Sigmoid colon (tissue), 7 donors: Measurements from ENCODE around the gene GAGE2A. TPM values are rescaled to one million over a fixed set of nuclear protein-coding genes. Genes with fewer than 3 reads are reported as not detected.
A peak's percentile ranks its signal among the peaks of the same experiment; 100 is the strongest.
"Not testable (repeated sequence)": the region's sequence is repeated elsewhere in the genome, so short reads cannot be mapped to it uniquely, and the experiment has no call there.

Experiments
- DNase-seq: peaks from one replicate; pipeline ENCODE4 v3.0.0-alpha.2; 2019
- H3K27ac ChIP-seq, 4 donors: fragments of 200-600 bp; sonication (generic); one replicate each; pipeline ENCODE4 v1.5.1; 2016 to 2019; ENCODE audit warnings: mild to moderate bottlenecking in 1 of 4
- H3K27me3 ChIP-seq, 3 donors: fragments of 200-600 bp; sonication (generic); one replicate each; pipeline ENCODE4 v1.5.1; 2019; ENCODE audit warnings: mild to moderate bottlenecking in 1 of 3
- H3K36me3 ChIP-seq, 4 donors: fragments of 200-600 bp; sonication (generic); one replicate each; pipeline ENCODE4 v1.5.1; 2016 to 2019
- H3K4me1 ChIP-seq, 4 donors: fragments of 200-600 bp; sonication (generic); one replicate each; pipeline ENCODE4 v1.5.1; 2017 to 2019
- H3K4me3 ChIP-seq, 4 donors: fragments of 200-600 bp; sonication (generic); one replicate each; pipeline ENCODE4 v1.5.1; 2017 to 2019; ENCODE audit warnings: mild to moderate bottlenecking in 2 of 4, moderate library complexity in 1 of 4
- H3K9me3 ChIP-seq, 4 donors: fragments of 200-600 bp in 3 of 4; sonication (generic) in 3 of 4; one replicate each; pipeline versions ENCODE4 v1.5.1 to v1.6.1; 2013 to 2019
- WGBS, 2 donors: extraction: QIAGEN DNeasy Blood & Tissue Kit; methylation state at CpG; one replicate each; pipeline ENCODE4 v1.1.7; 2013; 5-methylcytosine and 5-hydroxymethylcytosine counted together
- intact Hi-C: fragments of 100-400 bp; cut with DNase I; formaldehyde crosslinking; loops from one replicate; pipeline ENCODE4 v1.15.1; 2023
- polyA plus RNA-seq, 3 donors: library from polyadenylated mRNA; stranded (reverse); fragments of 200-250 nt; gene quantifications; one replicate each; pipeline ENCODE4 v1.2.3, GENCODE V29; 2013
- total RNA-seq, 4 donors: library from RNA; depleted of rRNA; stranded (reverse); fragments of >200 nt; gene quantifications; one replicate each; pipeline ENCODE4 v1.1.0, GENCODE V29; 2016
- donor health status: healthy with polysubstance abuse.
- donor health status: Bipolar disorder and iron deficiency.
- donor health status: healthy.

Gene GAGE2A
- not detected for total RNA-seq
- not detected for polyA plus RNA-seq

GRCh38 chrX:49589196-49589595, at the start of gene GAGE2A:
TSS of gene GAGE2A (plus strand) at chrX:49589496. CDS start at chrX:49590651, 1,155 bp downstream.
- WGBS, 2 donors: no CpG with 5 or more reads among the region's 16 CpGs
- DNase-seq, H3K9me3 ChIP-seq, H3K27ac ChIP-seq, H3K27me3 ChIP-seq, H3K4me1 ChIP-seq, H3K4me3 ChIP-seq, H3K36me3 ChIP-seq, intact Hi-C loops: not testable (repeated sequence)

GRCh38 chrX:49541433-49541832, 47.9 kb upstream of the GAGE2A start, which contains the start of gene GAGE12D:
TSS of gene GAGE12D (plus strand) at chrX:49541733. CDS start at chrX:49542888, 1,155 bp downstream.
- H3K27me3 ChIP-seq, H3K4me1 ChIP-seq, H3K9me3 ChIP-seq, intact Hi-C loops, DNase-seq, H3K4me3 ChIP-seq, H3K36me3 ChIP-seq, H3K27ac ChIP-seq: not testable (repeated sequence)
- WGBS, 2 donors: no CpG with 5 or more reads among the region's 16 CpGs

- H3K9me3 ChIP-seq, H3K27ac ChIP-seq, H3K36me3 ChIP-seq, H3K27me3 ChIP-seq, intact Hi-C loops, DNase-seq, H3K4me1 ChIP-seq, H3K4me3 ChIP-seq: not testable (repeated sequence)
- no CpG with 5 or more reads among the region's 16 CpGs for WGBS, 2 donors
Measured at GRCh38 chrX:49550989-49551388, 38.3 kb upstream of the GAGE2A start, which contains the start of gene GAGE12E. TSS of gene GAGE12E (plus strand) at chrX:49551289. CDS start at chrX:49552444, 1,155 bp downstream.

GRCh38 chrX:49560542-49560941, 28.8 kb upstream of the GAGE2A start, which contains the start of gene GAGE12F:
TSS of gene GAGE12F (plus strand) at chrX:49560842. CDS start at chrX:49561997, 1,155 bp downstream.
- no CpG with 5 or more reads among the region's 16 CpGs for WGBS, 2 donors
- intact Hi-C loops, DNase-seq, H3K27ac ChIP-seq, H3K27me3 ChIP-seq, H3K36me3 ChIP-seq, H3K9me3 ChIP-seq, H3K4me3 ChIP-seq, H3K4me1 ChIP-seq: not testable (repeated sequence)

- H3K4me1 ChIP-seq, H3K4me3 ChIP-seq, intact Hi-C loops, DNase-seq, H3K9me3 ChIP-seq, H3K36me3 ChIP-seq, H3K27ac ChIP-seq, H3K27me3 ChIP-seq: not testable (repeated sequence)
- no CpG with 5 or more reads among the region's 11 CpGs for WGBS, 2 donors
Measured at GRCh38 chrX:49568728-49569127, 20.6 kb upstream of the GAGE2A start.

GRCh38 chrX:49569152-49569551, 20.1 kb upstream of the GAGE2A start:
- DNase-seq, H3K4me1 ChIP-seq, H3K4me3 ChIP-seq, H3K27ac ChIP-seq, H3K9me3 ChIP-seq, intact Hi-C loops, H3K27me3 ChIP-seq, H3K36me3 ChIP-seq: not testable (repeated sequence)
- no CpG with 5 or more reads among the region's 13 CpGs for WGBS, 2 donors

GRCh38 chrX:49570100-49570499, 19.2 kb upstream of the GAGE2A start, which contains the start of gene GAGE12G:
TSS of gene GAGE12G (plus strand) at chrX:49570400. CDS start at chrX:49571555, 1,155 bp downstream.
- WGBS, 2 donors: no CpG with 5 or more reads among the region's 16 CpGs

GRCh38 chrX:49579649-49580048, 9.6 kb upstream of the GAGE2A start, which contains the start of gene GAGE12H:
TSS of gene GAGE12H (plus strand) at chrX:49579949. CDS start at chrX:49581104, 1,155 bp downstream.
- H3K36me3 ChIP-seq, H3K4me3 ChIP-seq, DNase-seq, intact Hi-C loops, H3K27ac ChIP-seq, H3K9me3 ChIP-seq, H3K4me1 ChIP-seq, H3K27me3 ChIP-seq: not testable (repeated sequence)
- WGBS, 2 donors: no CpG with 5 or more reads among the region's 16 CpGs

More at GRCh38 chrX:49570100-49570499, 19.2 kb upstream of the GAGE2A start, which contains the start of gene GAGE12G:
- H3K4me1 ChIP-seq, intact Hi-C loops, H3K27me3 ChIP-seq, H3K36me3 ChIP-seq, H3K9me3 ChIP-seq, H3K27ac ChIP-seq, H3K4me3 ChIP-seq, DNase-seq: not testable (repeated sequence)

- peak; percentile 78 for DNase-seq
- H3K27ac ChIP-seq, H3K4me3 ChIP-seq, H3K27me3 ChIP-seq, H3K36me3 ChIP-seq, intact Hi-C loops, H3K9me3 ChIP-seq, H3K4me1 ChIP-seq: not testable (repeated sequence)
- WGBS, 2 donors: 92 to 94% methylated on average over 25 of the region's 37 CpGs
Measured at GRCh38 chrX:49589769-49590478, 628 bp downstream of the GAGE2A start.

- not testable (repeated sequence) for DNase-seq
Measured at GRCh38 chrX:49590488-49590887, 1.2 kb downstream of the GAGE2A start.

GRCh38 chrX:49598720-49599119, 9.4 kb downstream of the GAGE2A start, which contains the start of gene GAGE1:
TSS of gene GAGE1 (plus strand) at chrX:49599020. CDS start at chrX:49600175, 1,155 bp downstream.
- H3K36me3 ChIP-seq, H3K27ac ChIP-seq, H3K4me3 ChIP-seq, H3K9me3 ChIP-seq, intact Hi-C loops, DNase-seq, H3K4me1 ChIP-seq, H3K27me3 ChIP-seq: not testable (repeated sequence)
- no CpG with 5 or more reads among the region's 16 CpGs for WGBS, 2 donors

More at GRCh38 chrX:49590488-49590887, 1.2 kb downstream of the GAGE2A start:
- H3K4me3 ChIP-seq, H3K36me3 ChIP-seq, H3K9me3 ChIP-seq, H3K27ac ChIP-seq, intact Hi-C loops, H3K4me1 ChIP-seq, H3K27me3 ChIP-seq: not testable (repeated sequence)
- WGBS, 2 donors: 95 to 96% methylated on average over 10 to 13 of the region's 17 CpGs
